Activated CD4-positive, alpha-beta T cell treated with anti-CD3 and anti-CD28 coated beads for 24 hours (primary cell): ENCODE results near the gene DBF4B.
A peak's percentile ranks its signal among the peaks of the same experiment; 100 is the strongest.
"Not testable (repeated sequence)": the region's sequence is repeated elsewhere in the genome, so short reads cannot be mapped to it uniquely, and the experiment has no call there.

Source experiments
- DNase-seq, 2 donors: peaks; one replicate each; pipeline ENCODE4 v3.0.0-alpha.2; 2020; ENCODE audit warnings: low read depth in 2 of 2

Gene DBF4B, protein sequence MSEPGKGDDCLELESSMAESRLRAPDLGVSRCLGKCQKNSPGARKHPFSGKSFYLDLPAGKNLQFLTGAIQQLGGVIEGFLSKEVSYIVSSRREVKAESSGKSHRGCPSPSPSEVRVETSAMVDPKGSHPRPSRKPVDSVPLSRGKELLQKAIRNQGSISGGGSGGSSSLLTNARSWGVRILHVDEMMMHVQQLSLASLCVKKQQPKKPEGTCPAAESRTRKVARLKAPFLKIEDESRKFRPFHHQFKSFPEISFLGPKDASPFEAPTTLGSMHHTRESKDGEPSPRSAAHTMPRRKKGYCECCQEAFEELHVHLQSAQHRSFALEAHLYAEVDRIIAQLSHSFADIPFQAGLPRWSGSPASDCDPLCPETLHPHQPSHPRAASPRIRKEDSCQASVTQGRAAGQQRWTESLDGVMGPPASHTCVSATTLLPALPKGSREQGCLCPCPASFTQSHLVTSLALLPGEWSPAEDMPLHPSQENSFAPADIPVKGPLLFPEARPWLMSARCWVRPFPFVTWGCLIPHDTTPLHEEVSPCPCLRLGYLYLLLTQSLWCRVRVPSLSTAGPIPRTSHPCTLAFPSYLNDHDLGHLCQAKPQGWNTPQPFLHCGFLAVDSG

DNA sequence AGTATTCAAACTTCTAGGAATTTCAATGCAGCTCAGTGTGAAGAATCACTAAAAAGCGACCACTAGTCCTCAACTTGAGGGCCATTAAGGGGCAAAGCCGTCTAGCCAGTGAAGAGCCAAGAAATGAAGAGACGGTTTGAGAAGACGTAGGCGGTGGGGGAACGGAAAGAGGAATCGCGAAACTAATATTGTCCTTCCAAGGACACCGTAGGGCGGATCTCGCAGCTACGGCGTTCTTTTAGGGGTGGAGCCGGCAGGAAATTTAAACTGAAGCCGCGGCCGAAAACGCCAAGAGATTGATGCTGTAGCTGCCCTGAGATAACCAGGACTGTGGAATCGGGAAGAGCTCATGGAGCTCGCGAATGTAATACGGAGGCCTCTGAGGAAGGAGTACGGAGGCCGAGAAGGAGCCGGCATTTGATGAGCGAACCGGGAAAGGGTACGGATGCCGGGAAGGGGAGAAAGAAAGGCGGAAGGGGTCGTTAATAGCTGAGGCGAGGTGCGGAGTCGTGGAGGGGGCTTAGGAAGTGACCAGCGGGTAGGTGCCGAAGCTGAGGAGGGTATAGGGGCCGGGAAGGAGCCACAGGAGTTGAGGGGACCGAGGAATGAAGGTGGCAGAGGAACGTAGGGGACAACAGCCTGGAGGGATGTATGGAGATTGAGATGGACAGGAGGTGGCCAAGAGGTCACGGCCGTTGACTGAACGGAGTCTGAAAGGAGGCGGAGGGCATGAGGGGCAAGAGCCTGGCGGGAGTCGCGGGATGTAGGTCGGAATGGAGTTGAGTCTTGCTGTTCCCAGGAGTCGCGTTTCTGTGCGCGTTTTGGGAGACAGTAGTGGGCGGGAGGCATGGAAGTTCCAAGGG, at the start of gene DBF4B:
DBF4B (plus strand) TSS at position 265 of the 863 bp plus-strand sequence; CDS start at position 421, 156 bp downstream.
- DNase-seq, result peak; percentile 69 to 85

DNA sequence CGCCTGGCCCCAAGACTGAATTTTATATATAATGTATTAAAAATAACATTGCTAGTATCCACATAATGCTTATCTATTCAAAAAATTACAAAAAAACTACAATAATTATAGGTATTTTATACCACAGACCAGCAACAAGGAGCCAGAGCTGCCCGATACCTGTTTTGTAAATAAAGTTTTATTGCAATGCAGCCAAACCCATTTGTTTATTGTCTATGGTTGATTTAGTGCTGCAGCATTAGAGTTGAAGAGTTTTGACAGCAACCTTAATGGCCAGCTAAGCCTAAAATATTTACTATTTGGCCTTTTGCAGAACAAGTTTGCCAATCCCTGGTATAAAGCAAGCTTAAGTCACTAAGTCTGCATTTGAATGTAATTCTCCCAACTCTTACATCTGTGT, 46.6 kb upstream of the DBF4B start:
- DNase-seq, result no peak

- DNase-seq, result no peak
Observed at GRCh38 chr17:44663095-44663494, 45.4 kb upstream of the DBF4B start.

- no peak for DNase-seq
Observed at GRCh38 chr17:44664867-44665266, 43.6 kb upstream of the DBF4B start.

DNA sequence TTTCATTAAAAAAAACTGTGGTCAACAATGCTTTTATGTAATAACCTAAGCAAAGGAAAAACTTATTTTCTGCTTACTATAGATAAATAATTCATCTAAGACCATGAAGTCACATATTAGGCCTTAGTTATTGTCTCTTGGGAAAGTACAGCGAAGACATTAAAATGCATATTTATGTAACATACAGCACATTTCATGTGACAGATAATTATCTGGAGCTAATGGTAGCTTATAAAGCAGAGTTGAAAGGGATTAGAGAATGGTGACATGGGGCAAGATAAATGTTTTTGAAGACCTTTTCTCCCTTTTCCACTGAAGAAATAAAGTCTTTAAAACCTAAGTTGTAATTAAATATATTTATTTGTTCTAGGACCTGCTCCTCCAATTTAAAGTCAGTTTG, 42.5 kb upstream of the DBF4B start:
- DNase-seq, result no peak

DNA sequence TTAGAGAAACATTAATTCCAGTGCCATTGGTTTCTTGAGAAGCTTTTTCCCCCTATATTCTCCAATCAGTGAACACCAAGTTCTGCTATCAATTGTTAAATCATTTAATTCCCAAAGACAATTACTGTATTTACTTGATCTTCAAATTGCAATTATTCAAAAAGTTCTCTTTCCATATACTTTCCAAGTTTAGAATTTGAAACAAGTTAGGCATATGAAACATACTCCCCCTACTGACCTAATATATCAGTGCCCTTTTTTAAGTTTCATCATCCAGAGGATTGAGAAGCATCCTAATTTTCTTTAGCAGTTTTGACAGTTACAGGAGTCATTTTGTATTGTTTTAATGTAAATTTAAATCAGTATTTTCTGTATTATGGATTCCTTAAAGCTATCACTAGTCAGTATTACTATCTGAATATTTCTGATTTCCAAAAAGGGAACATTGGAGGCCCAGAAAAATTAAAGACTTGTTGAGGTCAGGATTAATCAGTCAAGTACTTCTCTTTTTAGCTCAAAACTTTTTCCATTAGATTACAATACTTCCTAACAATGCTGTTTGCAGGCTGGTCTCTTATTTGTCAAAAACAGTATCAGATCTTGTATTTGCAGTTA, 35.9 kb upstream of the DBF4B start:
- DNase-seq, result no peak

DNA sequence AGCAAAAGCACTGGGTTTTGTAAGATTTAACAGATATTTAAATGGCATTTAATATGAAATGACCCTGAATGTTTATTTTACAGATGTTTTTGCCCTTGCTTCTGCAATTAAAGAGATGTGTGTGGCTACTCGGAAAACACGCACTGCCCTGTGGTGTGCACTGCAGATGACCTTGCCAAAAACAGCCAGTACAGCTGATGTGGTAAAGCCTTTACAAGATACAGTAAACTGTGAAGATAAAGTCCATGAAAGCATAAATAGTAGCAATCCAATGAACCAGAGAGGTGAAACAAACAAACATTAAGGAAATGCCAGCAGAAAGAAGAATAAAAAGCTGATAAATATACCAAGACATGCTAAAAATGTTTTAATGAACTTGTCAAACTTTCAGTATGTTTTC, 34.6 kb upstream of the DBF4B start:
- no peak for DNase-seq

DNA sequence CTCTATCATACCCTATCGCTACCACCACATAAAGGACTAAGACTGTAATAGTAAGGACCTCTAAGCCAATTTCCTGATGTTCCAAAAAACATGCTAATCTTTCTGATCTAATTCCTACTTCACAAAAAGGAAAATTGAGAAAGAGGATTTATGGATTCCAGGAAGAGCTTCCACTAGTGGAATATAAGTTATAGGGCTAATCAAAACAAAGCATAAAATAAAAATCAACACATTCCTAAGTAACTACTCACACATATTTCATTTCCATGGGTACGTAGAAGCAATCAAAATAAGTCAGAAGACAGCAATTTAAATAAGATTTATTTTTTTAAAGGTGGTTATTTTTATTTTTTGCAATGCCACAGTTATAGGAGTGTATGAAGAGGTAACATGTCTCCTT, 31.3 kb upstream of the DBF4B start:
- DNase-seq, result no peak

GRCh38 chr17:44683303-44683702, 25.2 kb upstream of the DBF4B start:
- not testable (repeated sequence) for DNase-seq

DNA sequence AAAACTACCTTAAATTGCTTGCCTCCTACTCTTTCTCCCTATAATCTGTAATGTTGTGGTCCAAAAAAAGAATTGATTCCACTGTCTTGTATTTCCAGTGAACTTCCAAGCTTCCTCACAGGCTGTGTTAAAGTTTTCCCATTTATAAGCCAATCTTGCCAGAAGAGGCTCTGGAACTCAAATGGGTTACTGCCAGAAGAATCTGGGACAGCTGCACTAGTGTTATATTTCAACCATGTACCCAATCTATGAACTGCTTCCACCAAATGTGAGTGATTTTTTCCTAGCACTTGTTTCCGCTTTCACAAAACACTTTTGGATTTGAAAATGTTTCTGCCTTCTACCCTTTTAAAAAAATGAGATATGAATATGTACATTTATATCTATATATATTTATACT, 20.7 kb upstream of the DBF4B start:
- DNase-seq, result no peak

DNA sequence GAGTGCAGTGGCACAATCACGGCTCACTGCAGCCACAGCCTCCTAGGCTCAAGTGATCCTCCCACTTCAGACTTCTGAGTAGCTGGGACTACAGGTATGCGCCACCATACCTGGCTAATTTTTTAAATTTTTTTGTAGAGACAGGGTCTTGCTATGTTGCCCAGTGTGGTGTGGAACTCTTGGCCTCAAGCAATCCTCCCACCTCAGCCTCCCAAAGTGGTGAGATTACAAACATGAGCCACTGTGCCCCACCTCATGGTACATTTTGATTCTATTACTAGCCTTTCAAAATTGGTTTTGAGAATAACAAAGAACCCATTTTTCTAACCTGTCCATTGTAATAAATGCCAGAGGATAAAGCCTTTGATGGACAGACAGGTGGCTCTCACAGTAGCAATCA, 20.3 kb upstream of the DBF4B start:
- no peak for DNase-seq

DNA sequence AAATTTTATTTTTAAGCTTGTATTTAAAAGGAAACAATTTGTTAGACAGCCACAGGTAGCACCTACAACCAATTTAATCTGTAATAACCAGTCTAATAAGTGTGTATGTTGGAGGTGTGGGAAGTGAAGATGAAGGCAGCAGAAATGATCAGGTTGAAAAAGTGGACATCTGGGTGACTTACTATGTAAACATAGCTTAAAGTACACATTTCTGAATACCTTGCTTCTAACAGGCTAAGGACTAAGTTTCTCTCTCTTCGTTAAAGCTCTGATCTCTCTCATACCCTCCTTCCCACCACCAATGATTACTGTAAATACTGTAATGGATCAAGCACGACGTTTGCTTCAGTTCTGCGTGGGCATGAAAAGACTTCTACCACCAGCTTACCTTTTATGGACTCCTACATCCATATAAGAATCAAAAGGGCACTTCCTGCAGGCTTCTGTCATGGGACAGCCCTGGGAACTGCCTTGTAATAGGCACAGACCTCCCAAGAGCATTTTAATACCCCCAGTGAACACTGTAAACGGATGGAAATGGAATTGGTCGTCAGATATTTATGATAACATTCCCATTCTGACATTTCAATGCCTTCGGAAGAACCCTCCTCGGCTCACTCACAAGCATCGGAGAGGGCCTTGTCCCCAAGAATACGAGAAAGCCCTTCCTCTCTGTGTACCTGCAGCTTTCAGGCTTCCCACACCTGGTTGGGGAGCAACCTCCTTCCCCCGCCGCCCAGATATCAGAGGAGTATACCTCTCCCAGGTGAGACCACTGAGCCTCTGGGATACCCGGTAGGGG, 19.6 kb upstream of the DBF4B start:
- peak in 1 of 2 donors; percentile 3 for DNase-seq

DNA sequence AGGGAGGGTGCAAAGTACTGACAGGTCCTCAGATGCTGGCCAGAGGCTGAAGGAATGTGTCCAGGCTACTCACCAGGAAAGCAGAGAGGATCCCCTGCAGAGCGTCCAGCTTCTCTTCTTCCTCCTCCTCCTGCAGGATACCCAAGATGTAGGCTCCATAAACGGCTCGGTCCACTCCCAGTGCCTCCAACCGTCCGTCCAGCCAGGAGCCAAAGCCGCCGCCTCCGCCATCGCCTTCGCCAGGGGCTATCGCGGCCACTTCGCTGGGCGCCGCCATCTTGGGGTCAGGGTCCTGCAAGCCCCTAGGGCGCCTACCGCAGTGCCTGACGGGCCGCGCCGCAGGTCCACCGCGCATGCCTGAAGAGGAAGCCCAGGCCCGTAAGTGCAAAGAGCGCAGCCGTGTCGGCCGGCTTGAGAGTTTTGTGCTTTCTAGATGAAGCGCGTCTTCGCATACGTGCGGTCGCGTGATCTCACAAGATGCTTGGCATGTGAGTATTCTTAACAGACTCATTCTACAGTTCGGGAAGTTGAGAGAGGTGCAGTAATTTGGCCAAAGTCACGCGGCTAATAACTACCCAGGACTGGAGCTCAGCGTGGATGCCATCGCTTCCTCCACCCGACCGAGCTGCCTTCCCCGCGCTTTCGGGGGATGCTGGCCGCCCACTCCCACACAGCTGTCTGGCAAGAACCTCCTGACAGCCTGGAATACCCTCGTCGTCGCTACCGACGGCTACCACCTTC, 18.8 kb upstream of the DBF4B start, which contains the start of gene CCDC43:
CCDC43 (minus strand) TSS at position 300 of the 741 bp plus-strand sequence; CDS start at position 277, 23 bp downstream.
- DNase-seq, result peak; percentile 86 to 90

- DNase-seq, result not testable (repeated sequence)
Observed at GRCh38 chr17:44690746-44691306, 17.6 kb upstream of the DBF4B start.

DNA sequence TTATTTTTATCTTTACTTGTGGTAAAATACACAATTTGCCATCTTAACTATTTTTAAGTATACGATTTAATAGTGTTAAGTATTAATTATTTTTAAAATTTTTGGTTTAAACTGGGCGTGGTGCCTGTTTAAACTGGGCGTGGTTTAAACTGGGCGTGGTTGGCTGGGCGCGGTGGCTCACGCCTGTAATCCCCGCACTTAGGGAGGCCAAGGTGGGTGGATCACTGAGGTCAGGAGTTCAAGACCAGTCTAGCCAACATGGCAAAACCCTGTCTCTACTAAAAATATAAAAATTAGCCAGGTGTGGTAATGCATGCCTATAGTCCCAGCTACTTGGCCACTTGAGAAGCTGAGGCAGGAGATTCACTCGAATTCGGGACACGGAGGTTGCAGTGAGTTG, 14.9 kb upstream of the DBF4B start:
- DNase-seq, result no peak

DNA sequence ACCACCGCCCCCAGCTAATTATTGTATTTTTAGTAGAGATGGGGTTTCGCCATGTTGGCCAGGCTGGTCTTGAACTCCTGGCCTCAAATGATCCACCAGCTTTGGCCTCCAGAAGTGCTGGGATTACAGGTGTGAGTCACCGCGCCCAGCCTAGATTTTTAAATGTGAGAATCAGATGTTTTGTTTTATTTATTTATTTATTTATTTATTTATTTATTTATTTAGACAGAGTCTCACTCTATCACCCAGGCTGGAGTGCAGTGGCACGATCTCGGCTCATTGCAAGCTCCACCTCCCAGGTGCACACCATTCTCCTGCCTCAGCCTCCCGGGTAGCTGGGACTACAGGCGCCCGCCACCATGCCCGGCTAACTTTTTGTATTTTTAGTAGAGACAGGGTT, 8.2 kb upstream of the DBF4B start:
- DNase-seq, result not testable (repeated sequence)

DNA sequence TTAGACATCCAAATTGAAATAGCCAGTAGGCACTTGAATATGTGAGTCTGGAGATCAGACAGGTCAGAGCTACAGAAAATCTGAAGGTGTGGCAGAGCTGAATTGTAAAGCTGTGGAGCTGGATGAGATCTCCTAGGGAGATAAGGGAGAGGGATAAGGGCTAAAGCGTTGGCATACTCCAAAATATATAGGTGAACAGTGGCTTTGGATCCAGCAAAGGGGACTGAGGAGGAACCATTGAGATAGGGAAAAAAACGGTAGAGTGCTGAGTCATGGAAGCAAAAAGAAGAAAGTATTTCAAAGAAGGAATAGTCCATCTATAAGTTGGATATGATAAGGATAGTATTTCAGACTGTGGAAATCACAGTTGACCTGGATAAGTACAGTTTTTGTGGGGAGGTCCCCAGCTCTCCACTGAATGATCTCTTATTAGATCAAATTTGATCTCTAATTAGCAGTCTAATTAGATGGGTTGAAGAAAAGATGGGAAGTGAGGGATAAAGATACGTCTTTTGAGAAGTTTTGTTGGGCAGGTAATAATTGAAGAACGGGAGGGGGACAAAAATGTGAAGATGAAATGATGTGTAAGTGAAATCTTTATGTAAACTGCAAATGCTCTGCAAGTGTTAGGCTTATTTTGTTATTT, 587 bp upstream of the DBF4B start:
- DNase-seq, result no peak

DNA sequence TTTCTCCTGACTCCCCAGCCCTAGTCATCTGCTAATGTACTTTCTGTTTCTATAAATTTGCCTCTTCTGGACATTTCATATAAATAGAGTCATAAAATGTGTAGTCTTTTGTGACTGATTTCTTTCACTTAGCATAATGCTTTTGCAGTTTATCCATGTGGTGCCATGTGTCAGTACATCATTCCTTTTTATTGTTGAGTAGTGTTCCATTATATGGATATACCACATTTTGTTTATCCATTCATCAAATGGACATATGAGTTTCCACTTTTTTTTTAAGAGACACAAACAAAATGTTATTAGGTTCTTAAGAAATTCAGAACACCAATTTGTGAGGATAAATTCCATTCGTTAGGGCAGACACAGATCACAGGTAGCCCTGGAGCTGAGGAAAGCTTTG, 11.0 kb downstream of the DBF4B start:
- DNase-seq, result no peak

DNA sequence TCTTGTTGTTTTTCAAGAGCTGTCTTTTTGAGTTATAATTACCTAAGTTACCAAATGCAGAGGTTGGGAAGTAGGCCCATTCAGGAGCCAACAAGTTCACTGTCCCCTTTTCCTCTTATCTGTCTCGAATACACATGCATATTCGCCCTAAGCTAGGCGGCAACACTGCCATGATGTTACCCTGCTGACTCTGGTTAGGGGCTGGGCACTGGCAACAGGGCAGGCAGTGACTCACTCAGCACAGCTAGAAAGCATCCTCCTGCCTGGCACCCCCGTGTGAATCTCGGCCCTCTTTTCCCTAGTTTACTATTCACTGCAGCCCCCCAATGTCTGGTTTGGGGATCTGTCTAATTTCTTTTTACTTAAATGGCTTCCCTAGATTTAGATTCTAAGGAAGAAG, 13.8 kb downstream of the DBF4B start:
- DNase-seq, result no peak
